T47D (cell line): ENCODE results near the gene CTIF.

Source experiments
- DNase-seq, 2 experiments: peaks; one replicate each; pipeline versions ENCODE4 v3.0.0 to v3.0.0-alpha.2; 2011 to 2012; ENCODE audit warnings: low read depth in 1 of 2, low spot score in 1 of 2
- JUND ChIP-seq: IDR thresholded peaks from 2 replicates; pipeline ENCODE4 v1.6.1; 2012; ENCODE audit warnings: low read depth
- in situ Hi-C: cut with HindIII; loops from 2 replicates; pipeline ENCODE4 v1.10.0; 2016; ENCODE audit warnings: low sequenced_read_pairs, low pct_unique_long_range_greater_than_20kb

Gene CTIF

DNA sequence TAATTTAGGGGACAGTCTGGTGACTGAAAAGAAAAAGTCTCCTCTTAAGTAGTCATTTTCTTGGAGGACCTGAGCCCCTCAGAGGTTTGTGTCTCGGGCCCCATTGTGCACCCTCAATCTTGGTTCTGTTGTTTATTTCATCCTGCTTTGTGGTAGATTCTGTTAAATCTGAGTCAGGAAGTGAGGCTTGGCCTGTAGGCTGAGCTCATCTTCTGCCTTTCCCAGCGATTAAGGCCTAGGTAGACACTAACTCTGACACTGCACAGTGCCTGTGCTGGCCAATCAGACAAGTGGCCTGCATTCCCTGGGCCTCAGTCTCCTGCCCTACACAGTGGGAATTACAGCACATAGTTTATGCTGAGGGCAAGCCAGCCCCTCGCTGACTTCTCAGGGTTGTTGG is 80.2 kb downstream of the CTIF start:
- in situ Hi-C loops: no loop called here
- DNase-seq: no peak
- TF ChIP-seq JUND: no peak

DNA sequence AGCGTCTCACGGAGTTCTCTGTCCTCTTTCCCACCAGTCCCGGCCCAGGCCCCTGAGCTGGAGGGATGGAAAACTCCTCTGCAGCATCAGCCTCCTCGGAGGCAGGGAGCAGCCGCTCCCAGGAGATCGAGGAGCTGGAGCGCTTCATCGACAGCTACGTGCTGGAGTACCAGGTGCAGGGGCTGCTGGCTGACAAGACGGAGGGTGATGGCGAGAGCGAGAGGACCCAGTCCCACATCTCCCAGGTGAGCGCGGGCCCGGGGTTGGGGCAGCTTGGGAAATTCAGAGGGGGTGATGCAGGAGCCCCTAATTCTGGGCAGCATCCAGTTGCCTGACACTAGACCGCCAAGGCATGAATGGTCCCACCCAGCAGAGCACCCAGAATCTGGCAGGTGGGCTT is 80.7 kb downstream of the CTIF start:
- DNase-seq: no peak
- in situ Hi-C loops: no loop called here
- no peak for TF ChIP-seq JUND

GRCh38 chr18:48620071-48620470 is 81.2 kb downstream of the CTIF start:
- no peak for TF ChIP-seq JUND
- DNase-seq: no peak
- in situ Hi-C loops: no loop called here

DNA sequence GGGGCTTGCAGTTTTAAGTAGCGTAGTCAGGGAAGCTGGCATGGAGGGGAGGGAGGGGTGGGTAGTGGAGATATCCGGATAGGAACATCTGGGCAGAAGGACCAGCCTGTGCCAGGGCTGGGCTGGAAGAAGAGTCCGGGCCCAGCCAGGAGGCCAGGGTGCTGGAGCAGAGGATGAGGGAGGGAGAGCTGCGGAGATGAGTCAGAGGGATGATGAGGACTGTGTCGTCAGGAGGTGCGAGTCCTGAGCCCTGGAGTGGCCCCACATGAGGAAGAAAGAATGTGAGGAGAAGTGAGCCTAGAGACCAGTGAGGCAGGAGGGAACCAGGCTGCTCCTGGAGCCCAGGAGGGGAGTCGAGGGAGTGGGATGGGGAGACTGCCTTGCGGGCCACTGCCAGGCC is 82.4 kb downstream of the CTIF start:
- no peak for TF ChIP-seq JUND
- DNase-seq: no peak
- in situ Hi-C loops: no loop called here

GRCh38 chr18:48621815-48622555 is 83.2 kb downstream of the CTIF start:
- in situ Hi-C loops: no loop called here
- TF ChIP-seq JUND: no peak
- no peak for DNase-seq

GRCh38 chr18:48622911-48623431 is 84.1 kb downstream of the CTIF start:
- no peak for DNase-seq
- TF ChIP-seq JUND: no peak
- in situ Hi-C loops: no loop called here

DNA sequence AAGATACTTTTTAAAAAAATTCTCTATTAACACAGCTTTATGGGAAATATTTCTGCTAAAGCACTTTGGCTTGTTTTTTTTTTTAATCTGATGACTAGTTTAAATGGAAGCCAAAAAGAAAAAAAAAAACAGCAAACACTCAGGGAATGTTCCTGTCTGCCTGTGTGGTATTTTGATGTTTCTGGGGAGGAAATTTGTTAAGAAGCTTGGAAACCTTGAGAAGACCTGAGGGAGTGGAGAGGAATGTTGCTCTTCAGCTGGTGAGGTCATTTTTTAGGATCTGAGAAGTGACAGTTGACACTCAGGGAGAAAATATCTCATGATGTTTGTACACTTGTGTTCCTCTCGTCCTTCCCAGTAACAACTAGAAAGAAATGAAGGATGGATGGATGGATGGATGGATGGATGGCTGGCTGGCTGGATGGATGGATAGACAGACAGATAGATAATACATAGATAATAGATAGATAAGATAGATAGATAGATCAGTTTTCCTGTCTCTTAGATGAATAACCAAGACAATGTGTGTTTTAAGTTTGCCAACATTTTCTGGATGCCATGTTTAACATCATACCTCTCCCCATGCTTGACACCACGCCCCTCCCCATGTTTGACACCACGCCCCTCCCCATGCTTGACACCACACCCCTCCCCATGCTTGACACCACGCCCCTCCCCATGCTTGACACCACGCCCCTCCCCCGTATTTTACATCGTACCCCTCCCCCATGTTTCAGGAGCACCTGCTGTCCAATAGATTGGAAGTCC is 84.8 kb downstream of the CTIF start:
- no peak for TF ChIP-seq JUND
- in situ Hi-C loops: no loop called here
- DNase-seq: peak in 1 of 2 experiments; percentile 4

- TF ChIP-seq JUND: no peak
- DNase-seq: no peak
- in situ Hi-C loops: no loop called here
Measured at GRCh38 chr18:48624856-48625255, 86.0 kb downstream of the CTIF start.

GRCh38 chr18:48627216-48627615 is 88.4 kb downstream of the CTIF start:
- in situ Hi-C loops: no loop called here
- TF ChIP-seq JUND: no peak
- no peak for DNase-seq

- TF ChIP-seq JUND: no peak
- in situ Hi-C loops: no loop called here
- DNase-seq: no peak
Measured at GRCh38 chr18:48629730-48630324, 91.0 kb downstream of the CTIF start.

DNA sequence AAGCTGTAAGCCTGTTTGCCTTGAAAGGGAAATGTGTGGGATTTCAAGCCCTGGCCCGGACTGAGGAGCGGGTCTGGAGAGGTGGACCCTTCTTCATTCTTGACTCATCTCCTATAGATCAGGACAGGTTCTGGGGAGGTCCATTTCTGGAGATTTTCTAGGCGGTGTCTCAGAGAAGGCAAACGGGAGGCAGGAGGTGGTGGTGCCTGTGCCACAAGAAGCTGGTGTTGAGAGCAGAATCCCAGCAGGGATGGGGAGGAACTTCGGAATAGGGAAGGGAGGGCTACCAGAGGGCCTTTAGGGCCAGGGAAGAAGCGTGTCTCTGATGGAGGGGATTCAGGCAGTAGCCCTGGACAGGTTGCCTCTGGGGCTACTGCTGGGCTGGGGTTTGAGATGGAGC is 93.0 kb downstream of the CTIF start:
- no peak for TF ChIP-seq JUND
- DNase-seq: no peak
- in situ Hi-C loops: no loop called here

DNA sequence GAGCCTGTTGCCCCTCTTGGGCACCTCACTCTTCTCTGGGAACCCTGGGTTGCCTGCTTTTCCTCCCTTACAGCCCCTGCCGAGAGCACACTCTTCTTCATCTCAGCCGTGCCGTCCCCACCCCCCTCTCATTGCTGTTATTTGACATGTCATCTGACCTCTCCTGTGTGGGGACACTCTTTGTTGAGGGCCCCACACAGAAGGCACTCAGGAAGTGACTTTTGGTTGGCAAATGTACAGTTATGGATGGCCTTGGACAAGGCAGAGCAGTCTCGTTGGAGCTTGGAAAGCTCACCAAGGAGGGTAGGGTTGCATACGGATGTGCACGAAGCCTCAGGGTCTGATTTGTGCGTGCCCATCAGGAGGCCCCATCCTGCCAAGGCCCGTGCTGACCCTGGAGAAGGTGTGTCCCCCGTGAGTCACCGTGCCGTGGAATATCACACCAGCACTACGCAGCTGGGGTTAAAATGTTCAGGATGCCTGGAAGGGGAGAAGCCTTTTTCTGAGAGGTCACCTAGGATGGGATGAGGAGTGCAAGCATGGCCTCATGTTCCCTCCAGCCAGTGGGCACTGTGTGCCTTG is 93.9 kb downstream of the CTIF start:
- TF ChIP-seq JUND: no peak
- in situ Hi-C loops: no loop called here
- DNase-seq: no peak

DNA sequence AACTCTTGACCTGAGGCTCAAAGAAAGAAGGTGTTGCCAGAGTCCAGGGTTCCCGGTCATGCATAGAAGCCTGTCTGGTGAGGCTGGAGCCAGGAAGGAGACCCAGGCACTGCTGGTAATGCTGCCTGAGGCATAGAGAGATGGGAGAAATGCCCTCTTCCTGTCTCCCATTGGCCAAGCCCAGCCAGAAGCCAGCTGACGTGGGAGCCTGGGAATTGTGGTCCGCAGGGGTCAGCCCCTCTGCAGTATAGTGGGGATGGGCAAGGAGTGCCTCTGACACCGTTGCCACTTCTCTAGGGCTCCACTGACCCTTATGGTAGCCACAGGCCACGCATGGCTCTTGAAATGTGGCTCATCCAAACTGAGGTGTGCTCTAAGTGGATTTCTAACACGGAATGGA is 95.7 kb downstream of the CTIF start:
- in situ Hi-C loops: no loop called here
- no peak for TF ChIP-seq JUND
- DNase-seq: no peak
